Aorta (tissue), 5 donors: Measurements from ENCODE around the gene CCDC138. TPM values are rescaled to one million over a fixed set of nuclear protein-coding genes. Genes with fewer than 3 reads are reported as not detected.

ENCODE experiments used
- ATAC-seq: fragments of 200-7000 bp; cut with Tn5 transposase; one replicate; pipeline ENCODE4 v1.9.1; 2022; ENCODE audit warnings: moderate library complexity; ENCODE audit not compliant: low FRiP score
- DNase-seq, 2 donors: peaks; one replicate each; pipeline ENCODE4 v3.0.0-alpha.2; 2020
- H3K27ac ChIP-seq, 2 donors: one replicate each; pipeline ENCODE4 v1.5.1; 2013; ENCODE audit warnings: low read length in 2 of 2, mild to moderate bottlenecking in 2 of 2, moderate library complexity in 2 of 2, control low read depth in 1 of 2, inconsistent platforms in 1 of 2, low read depth in 1 of 2
- H3K27me3 ChIP-seq, 2 donors: one replicate each; pipeline ENCODE4 v1.6.1; 2013; ENCODE audit warnings: control low read depth in 1 of 2, low read length in 1 of 2, mild to moderate bottlenecking in 1 of 2, moderate library complexity in 1 of 2; ENCODE audit not compliant: insufficient read depth in 2 of 2, control insufficient read depth in 1 of 2
- H3K36me3 ChIP-seq, 2 donors: one replicate each; pipeline ENCODE4 v1.6.1; 2013; ENCODE audit warnings: control low read depth in 1 of 2, low read length in 1 of 2, mild to moderate bottlenecking in 1 of 2; ENCODE audit not compliant: insufficient read depth in 2 of 2, control insufficient read depth in 1 of 2
- H3K4me1 ChIP-seq, 2 donors: one replicate each; pipeline ENCODE4 v1.6.1; 2013; ENCODE audit warnings: low read length in 2 of 2, control low read depth in 1 of 2, mild to moderate bottlenecking in 1 of 2, moderate library complexity in 1 of 2; ENCODE audit not compliant: insufficient read depth in 2 of 2, control insufficient read depth in 1 of 2
- H3K4me3 ChIP-seq, 2 donors: one replicate each; pipeline ENCODE4 v1.5.1; 2013; ENCODE audit warnings: low read length in 2 of 2, control low read depth in 1 of 2, mild to moderate bottlenecking in 1 of 2
- H3K9me3 ChIP-seq: one replicate; pipeline ENCODE4 v1.6.1; 2013; ENCODE audit warnings: mild to moderate bottlenecking, low read length; ENCODE audit not compliant: control insufficient read depth
- WGBS, 2 donors: extraction: QIAGEN DNeasy Blood & Tissue Kit; methylation state at CpG; one replicate each; pipeline ENCODE4 v1.1.7; 2013; 5-methylcytosine and 5-hydroxymethylcytosine counted together
- intact Hi-C, 2 donors: fragments of 100-400 bp; cut with DNase I; formaldehyde crosslinking; loops; one replicate each; pipeline versions ENCODE4 v1.14.2 to v1.15.0; 2022
- polyA plus RNA-seq, 2 donors: library from polyadenylated mRNA; stranded (reverse); fragments of 200-250 nt; gene quantifications; one replicate each; pipeline ENCODE4 v1.2.3, GENCODE V29; 2013
- total RNA-seq, 2 donors: library from RNA; stranded (reverse); fragmentation: NEBNext Ultra II Directional; extraction: Animal tissue kit (Norgen Biotek cat#: 25700); gene quantifications; one replicate each; pipeline ENCODE4 v1.2.1, GENCODE V29; 2021
- donor health status: healthy with polysubstance abuse.
- donor health status: Bipolar disorder and iron deficiency.
- donor health status: DM: no; HTN: no; CAD: no.
- donor health status: DM: no; HTN: no; CAD: no.
- donor health status: DM: yes; HTN: yes; CAD: no.

Gene CCDC138
- total and polyA plus RNA-seq, 4 donors = 0.25 to 3.2 (median 1.8) TPM

- Histone ChIP-seq H3K9me3 (peaks cover 3% of the 10 kb centered on the region), H3K4me1 (no peaks in the 10 kb centered on the region), H3K27ac (no peak overlapping the region), H3K4me3 (no peak overlapping the region), H3K27me3 (no peaks in the 10 kb centered on the region), H3K36me3 (no peaks in the 10 kb centered on the region)
- intact Hi-C loops = no loop called here
- ATAC-seq = no peak
- WGBS, 2 donors = 95 to 96% methylated on average over 3 of the region's 3 CpGs
- DNase-seq = no peak
Observed at GRCh38 chr2:108869542-108869941, 83.0 kb downstream of the CCDC138 start.

- no peak overlapping the region for H3K4me3 ChIP-seq
- WGBS, 2 donors = 96 to 98% methylated on average over 5 of the region's 5 CpGs
- no peak overlapping the region for H3K27ac ChIP-seq
- no peaks in the 10 kb centered on the region for H3K27me3 ChIP-seq
- intact Hi-C loops = no loop called here
- peaks cover 3% of the 10 kb centered on the region for H3K9me3 ChIP-seq
- DNase-seq (no peak), ATAC-seq (no peak)
- no peaks in the 10 kb centered on the region for H3K4me1 ChIP-seq
- H3K36me3 ChIP-seq = no peaks in the 10 kb centered on the region
Observed at GRCh38 chr2:108870069-108870644, 83.6 kb downstream of the CCDC138 start.

GRCh38 chr2:108877506-108877905, 90.9 kb downstream of the CCDC138 start:
- Histone ChIP-seq H3K27ac (no peak overlapping the region), H3K4me1 (no peaks in the 10 kb centered on the region), H3K27me3 (no peaks in the 10 kb centered on the region), H3K4me3 (no peak overlapping the region), H3K9me3 (no peaks in the 10 kb centered on the region), H3K36me3 (no peaks in the 10 kb centered on the region)
- ATAC-seq (no peak), DNase-seq (no peak)
- intact Hi-C loops = no loop called here
- WGBS, 2 donors = 95 to 97% methylated on average over 2 of the region's 2 CpGs

- ATAC-seq = no peak
- no peak for DNase-seq
Observed at GRCh38 chr2:108878276-108878675, 91.7 kb downstream of the CCDC138 start.

GRCh38 chr2:108884619-108885018, 98.0 kb downstream of the CCDC138 start:
- Histone ChIP-seq H3K27me3 (no peaks in the 10 kb centered on the region), H3K4me3 (no peak overlapping the region), H3K9me3 (no peaks in the 10 kb centered on the region), H3K4me1 (no peaks in the 10 kb centered on the region), H3K36me3 (no peaks in the 10 kb centered on the region), H3K27ac (no peak overlapping the region)
- no peak for DNase-seq
- WGBS, 2 donors = 73 to 76% methylated on average over 6 of the region's 6 CpGs
- intact Hi-C loops = no loop called here
- no peak for ATAC-seq

More at GRCh38 chr2:108878276-108878675, 91.7 kb downstream of the CCDC138 start:
- intact Hi-C loops = no loop called here
- Histone ChIP-seq H3K9me3 (no peaks in the 10 kb centered on the region), H3K4me3 (no peak overlapping the region), H3K36me3 (no peaks in the 10 kb centered on the region), H3K4me1 (no peaks in the 10 kb centered on the region), H3K27ac (no peak overlapping the region), H3K27me3 (no peaks in the 10 kb centered on the region)
- 49 to 76% methylated on average over 2 of the region's 2 CpGs for WGBS, 2 donors

GRCh38 chr2:108889907-108890306, 103.3 kb downstream of the CCDC138 start:
- no peak overlapping the region for H3K4me3 ChIP-seq
- H3K36me3 ChIP-seq = no peaks in the 10 kb centered on the region
- ATAC-seq = no peak
- no peak for DNase-seq
- intact Hi-C loops = no loop called here
- no peaks in the 10 kb centered on the region for H3K4me1 ChIP-seq
- H3K9me3 ChIP-seq = peaks cover 7% of the 10 kb centered on the region
- 95 to 96% methylated on average over 1 of the region's 1 CpG for WGBS, 2 donors
- no peak overlapping the region for H3K27ac ChIP-seq
- H3K27me3 ChIP-seq = no peaks in the 10 kb centered on the region

- intact Hi-C loops = no loop called here
- H3K9me3 ChIP-seq = peaks cover 7% of the 10 kb centered on the region
- DNase-seq (no peak), ATAC-seq (no peak)
- no peaks in the 10 kb centered on the region for H3K36me3 ChIP-seq
- 82 to 89% methylated on average over 1 of the region's 1 CpG for WGBS, 2 donors
- H3K27me3 ChIP-seq = no peaks in the 10 kb centered on the region
- no peak overlapping the region for H3K4me3 ChIP-seq
- no peak overlapping the region for H3K27ac ChIP-seq
- no peaks in the 10 kb centered on the region for H3K4me1 ChIP-seq
Observed at GRCh38 chr2:108893277-108893676, 106.7 kb downstream of the CCDC138 start.

GRCh38 chr2:108894766-108895165, 108.2 kb downstream of the CCDC138 start:
- 87 to 96% methylated on average over 3 of the region's 3 CpGs for WGBS, 2 donors
- no peaks in the 10 kb centered on the region for H3K36me3 ChIP-seq
- DNase-seq = no peak
- H3K9me3 ChIP-seq = peaks cover 7% of the 10 kb centered on the region
- no peak overlapping the region for H3K4me3 ChIP-seq
- no peak for ATAC-seq
- H3K27ac ChIP-seq = no peak overlapping the region
- intact Hi-C loops = no loop called here
- H3K4me1 ChIP-seq = no peaks in the 10 kb centered on the region
- H3K27me3 ChIP-seq = no peaks in the 10 kb centered on the region

GRCh38 chr2:108895188-108895587, 108.6 kb downstream of the CCDC138 start:
- WGBS, 2 donors = 84 to 87% methylated on average over 2 of the region's 2 CpGs
- Histone ChIP-seq H3K4me1 (no peaks in the 10 kb centered on the region), H3K27me3 (no peaks in the 10 kb centered on the region), H3K4me3 (no peak overlapping the region), H3K9me3 (peaks cover 6% of the 10 kb centered on the region), H3K27ac (no peak overlapping the region), H3K36me3 (no peaks in the 10 kb centered on the region)
- DNase-seq (no peak), ATAC-seq (no peak)
- intact Hi-C loops = no loop called here
